ENCODE data around the gene BAMBI.

Gene BAMBI

GRCh38 chr10:28721318-28721951 is 44.1 kb downstream of the BAMBI start:
- H3K4me3 ChIP-seq (ENCODE audit: low read depth in 1 of 2, low read length in 2 of 2): no peak overlapping the region
- no peaks in the 10 kb centered on the region for H3K79me2 ChIP-seq (ENCODE audit: insufficient read depth, low read length)
- H3K4me1 ChIP-seq (ENCODE audit: insufficient read depth, low read length): no peaks in the 10 kb centered on the region
- no peak for ATAC-seq (ENCODE audit: insufficient read depth, low read depth)
- no peak for DNase-seq
- no peaks in the 10 kb centered on the region for H3K36me3 ChIP-seq (ENCODE audit: insufficient read depth, low read length)
- H3K27me3 ChIP-seq (ENCODE audit: insufficient read depth, low read length, poor library complexity): no peaks in the 10 kb centered on the region
- no peaks in the 10 kb centered on the region for H4K20me1 ChIP-seq (ENCODE audit: insufficient read depth, low read length)
- no peak overlapping the region for H3K9ac ChIP-seq (ENCODE audit: low read depth, low read length)
- no peaks in the 10 kb centered on the region for H3K9me3 ChIP-seq (ENCODE audit: insufficient read depth, low read length, severe bottlenecking)
- H3K4me2 ChIP-seq (ENCODE audit: insufficient read depth, low read length): no peak overlapping the region
- no peak overlapping the region for H3K27ac ChIP-seq (ENCODE audit: low read length)
- TF ChIP-seq CTCF (IDR thresholded peaks at IDR 0.05; ENCODE audit: borderline replicate concordance, extremely low read depth, low read length, poor library complexity, severe bottlenecking) (no peak), EZH2 (IDR thresholded peaks at IDR 0.05; ENCODE audit: borderline replicate concordance, low read depth, low read length, severe bottlenecking) (no peak)
- H2AFZ ChIP-seq (ENCODE audit: low read depth, low read length): no peak overlapping the region

DNA sequence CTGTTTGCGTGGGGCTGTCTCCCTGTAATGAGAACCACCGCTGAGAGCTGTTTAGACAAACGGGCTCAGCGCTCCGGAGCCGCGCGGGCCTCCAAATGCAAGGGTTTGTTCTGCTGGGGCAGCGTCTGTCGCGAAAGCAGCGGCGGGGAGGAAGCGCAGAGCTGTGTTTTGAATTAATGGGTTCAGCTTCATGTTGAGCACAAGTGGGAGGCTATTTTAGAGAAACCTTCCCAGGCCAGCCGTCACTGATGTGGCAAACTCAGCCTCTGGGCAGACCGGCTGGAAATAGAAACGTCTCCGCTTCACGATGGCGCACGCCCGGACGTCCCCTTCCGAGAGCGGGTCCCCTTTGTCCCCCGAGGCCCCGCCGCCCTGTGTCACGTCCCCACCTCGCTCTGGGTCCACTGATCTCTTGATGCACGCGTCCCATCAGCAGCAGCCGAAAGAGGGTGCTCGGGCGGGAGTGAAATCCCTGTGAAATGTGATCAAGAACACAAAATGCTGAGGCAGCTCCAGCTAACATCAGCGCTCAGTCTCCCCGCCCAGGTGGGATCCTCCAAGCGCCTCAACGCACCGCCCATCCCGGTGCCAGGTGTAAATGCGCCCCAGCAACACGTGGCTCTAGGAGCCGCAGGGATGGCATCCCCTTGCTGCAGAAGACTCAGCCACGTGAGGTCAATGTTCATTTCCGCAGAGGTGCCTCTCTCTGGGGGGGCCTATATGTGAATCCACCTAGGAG is 44.9 kb downstream of the BAMBI start:
- DNase-seq: no peak
- H2AFZ ChIP-seq (ENCODE audit: low read depth, low read length): no peak overlapping the region
- no peaks in the 10 kb centered on the region for H4K20me1 ChIP-seq (ENCODE audit: insufficient read depth, low read length)
- TF ChIP-seq EZH2 (IDR thresholded peaks at IDR 0.05; ENCODE audit: borderline replicate concordance, low read depth, low read length, severe bottlenecking) (no peak), CTCF (IDR thresholded peaks at IDR 0.05; ENCODE audit: borderline replicate concordance, extremely low read depth, low read length, poor library complexity, severe bottlenecking) (no peak)
- no peaks in the 10 kb centered on the region for H3K36me3 ChIP-seq (ENCODE audit: insufficient read depth, low read length)
- H3K27me3 ChIP-seq (ENCODE audit: insufficient read depth, low read length, poor library complexity): no peaks in the 10 kb centered on the region
- no peaks in the 10 kb centered on the region for H3K4me1 ChIP-seq (ENCODE audit: insufficient read depth, low read length)
- H3K4me2 ChIP-seq (ENCODE audit: insufficient read depth, low read length): no peak overlapping the region
- ATAC-seq (ENCODE audit: insufficient read depth, low read depth): no peak
- no peak overlapping the region for H3K27ac ChIP-seq (ENCODE audit: low read length)
- H3K79me2 ChIP-seq (ENCODE audit: insufficient read depth, low read length): no peaks in the 10 kb centered on the region
- no peak overlapping the region for H3K9ac ChIP-seq (ENCODE audit: low read depth, low read length)
- H3K4me3 ChIP-seq (ENCODE audit: low read depth in 1 of 2, low read length in 2 of 2): no peak overlapping the region
- no peaks in the 10 kb centered on the region for H3K9me3 ChIP-seq (ENCODE audit: insufficient read depth, low read length, severe bottlenecking)

GRCh38 chr10:28728366-28728765 is 51.0 kb downstream of the BAMBI start:
- no peaks in the 10 kb centered on the region for H3K79me2 ChIP-seq (ENCODE audit: insufficient read depth, low read length)
- no peaks in the 10 kb centered on the region for H3K9me3 ChIP-seq (ENCODE audit: insufficient read depth, low read length, severe bottlenecking)
- H3K27me3 ChIP-seq (ENCODE audit: insufficient read depth, low read length, poor library complexity): peaks cover 3% of the 10 kb centered on the region
- ATAC-seq (ENCODE audit: insufficient read depth, low read depth) (no peak), DNase-seq (no peak)
- no peak overlapping the region for H3K27ac ChIP-seq (ENCODE audit: low read length)
- H4K20me1 ChIP-seq (ENCODE audit: insufficient read depth, low read length): no peaks in the 10 kb centered on the region
- no peaks in the 10 kb centered on the region for H3K36me3 ChIP-seq (ENCODE audit: insufficient read depth, low read length)
- no peak overlapping the region for H3K4me3 ChIP-seq (ENCODE audit: low read depth in 1 of 2, low read length in 2 of 2)
- no peak overlapping the region for H3K4me2 ChIP-seq (ENCODE audit: insufficient read depth, low read length)
- TF ChIP-seq EZH2 (IDR thresholded peaks at IDR 0.05; ENCODE audit: borderline replicate concordance, low read depth, low read length, severe bottlenecking) (no peak), CTCF (IDR thresholded peaks at IDR 0.05; ENCODE audit: borderline replicate concordance, extremely low read depth, low read length, poor library complexity, severe bottlenecking) (no peak)
- H3K4me1 ChIP-seq (ENCODE audit: insufficient read depth, low read length): no peaks in the 10 kb centered on the region
- no peak overlapping the region for H3K9ac ChIP-seq (ENCODE audit: low read depth, low read length)
- no peak overlapping the region for H2AFZ ChIP-seq (ENCODE audit: low read depth, low read length)

Measured in DND-41 (cell line).